ENCODE results near the gene KCNH5.

KCNH5 gene

DNA sequence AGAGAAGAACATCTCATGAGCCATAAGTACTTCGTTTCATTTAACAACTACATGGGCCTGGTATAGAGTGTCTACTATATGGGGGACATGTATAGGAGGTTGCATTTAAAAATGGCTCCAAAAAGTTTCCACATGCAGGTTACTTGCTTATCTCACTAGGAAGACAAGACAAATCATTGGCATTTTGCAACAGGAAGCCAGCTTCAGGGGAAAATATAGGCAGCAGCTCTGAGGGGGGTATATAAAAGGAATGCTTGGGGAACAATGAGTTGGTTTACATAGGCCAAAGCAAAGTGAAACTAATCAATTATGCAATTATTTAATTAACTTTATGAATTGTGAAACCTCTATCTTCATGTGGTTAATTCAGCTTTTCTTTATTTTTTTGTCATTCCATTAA lies 225.3 kb downstream of the KCNH5 start:
- Histone ChIP-seq H3K4me3 (ENCODE audit: low read depth, low read length, poor library complexity, severe bottlenecking) (no peak overlapping the region), H3F3A (ENCODE audit: insufficient read depth, low read length) (no peaks in the 10 kb centered on the region), H3K9me2 (ENCODE audit: low read depth, low read length) (no peaks in the 10 kb centered on the region), H3K4me2 (ENCODE audit: low read length) (no peak overlapping the region), H3K36me3 (ENCODE audit: insufficient read depth, low read length) (no peaks in the 10 kb centered on the region), H3K4me1 (ENCODE audit: insufficient read depth, low read length, severe bottlenecking) (no peaks in the 10 kb centered on the region), H4K20me1 (ENCODE audit: insufficient read depth, low read length) (no peaks in the 10 kb centered on the region), H3K27ac (ENCODE audit: low read depth, low read length, poor library complexity, severe bottlenecking) (no peak overlapping the region), H2AFZ (ENCODE audit: low read length) (no peak overlapping the region), H3K9ac (ENCODE audit: low read length) (no peak overlapping the region), H3K27me3 (ENCODE audit: insufficient read depth, low read length) (no peaks in the 10 kb centered on the region), H3K79me2 (ENCODE audit: insufficient read depth, low read length) (no peaks in the 10 kb centered on the region), H3K9me3 (ENCODE audit: low read length) (no peaks in the 10 kb centered on the region)
- TF ChIP-seq EZH2 (IDR thresholded peaks at IDR 0.05; ENCODE audit: borderline replicate concordance, low read length), result no peak
- TF ChIP-seq, protein P1, sequence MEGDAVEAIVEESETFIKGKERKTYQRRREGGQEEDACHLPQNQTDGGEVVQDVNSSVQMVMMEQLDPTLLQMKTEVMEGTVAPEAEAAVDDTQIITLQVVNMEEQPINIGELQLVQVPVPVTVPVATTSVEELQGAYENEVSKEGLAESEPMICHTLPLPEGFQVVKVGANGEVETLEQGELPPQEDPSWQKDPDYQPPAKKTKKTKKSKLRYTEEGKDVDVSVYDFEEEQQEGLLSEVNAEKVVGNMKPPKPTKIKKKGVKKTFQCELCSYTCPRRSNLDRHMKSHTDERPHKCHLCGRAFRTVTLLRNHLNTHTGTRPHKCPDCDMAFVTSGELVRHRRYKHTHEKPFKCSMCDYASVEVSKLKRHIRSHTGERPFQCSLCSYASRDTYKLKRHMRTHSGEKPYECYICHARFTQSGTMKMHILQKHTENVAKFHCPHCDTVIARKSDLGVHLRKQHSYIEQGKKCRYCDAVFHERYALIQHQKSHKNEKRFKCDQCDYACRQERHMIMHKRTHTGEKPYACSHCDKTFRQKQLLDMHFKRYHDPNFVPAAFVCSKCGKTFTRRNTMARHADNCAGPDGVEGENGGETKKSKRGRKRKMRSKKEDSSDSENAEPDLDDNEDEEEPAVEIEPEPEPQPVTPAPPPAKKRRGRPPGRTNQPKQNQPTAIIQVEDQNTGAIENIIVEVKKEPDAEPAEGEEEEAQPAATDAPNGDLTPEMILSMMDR (IDR thresholded peaks at IDR 0.05; ENCODE audit: low read length), result no peak

DNA sequence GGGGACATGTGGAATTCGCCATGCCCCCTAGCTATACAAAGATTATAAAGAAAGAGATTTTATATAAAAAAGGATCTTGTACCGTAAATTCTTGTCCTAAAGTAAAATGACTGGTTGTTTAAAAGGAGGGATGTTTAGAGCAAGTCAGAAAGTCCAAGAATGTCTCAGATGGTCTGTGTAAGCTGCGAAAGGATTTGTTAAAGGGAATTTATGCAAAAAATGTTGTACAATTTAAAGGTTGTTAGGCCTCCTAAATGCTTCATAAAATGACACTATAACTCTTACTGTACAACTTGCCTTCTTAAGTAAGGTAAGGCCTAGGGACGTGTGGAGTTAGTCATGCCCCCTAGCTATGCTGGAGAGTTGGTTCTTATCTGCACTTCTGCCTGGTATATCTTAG lies 237.6 kb downstream of the KCNH5 start:
- no peak overlapping the region for H2AFZ ChIP-seq (ENCODE audit: low read length)
- H3K4me1 ChIP-seq (ENCODE audit: insufficient read depth, low read length, severe bottlenecking), result no peaks in the 10 kb centered on the region
- no peak overlapping the region for H3K4me2 ChIP-seq (ENCODE audit: low read length)
- TF ChIP-seq EZH2 (IDR thresholded peaks at IDR 0.05; ENCODE audit: borderline replicate concordance, low read length), result no peak
- TF ChIP-seq, protein P1 (IDR thresholded peaks at IDR 0.05; ENCODE audit: low read length), result no peak
- no peak overlapping the region for H3K9ac ChIP-seq (ENCODE audit: low read length)
- no peaks in the 10 kb centered on the region for H3K36me3 ChIP-seq (ENCODE audit: insufficient read depth, low read length)
- no peaks in the 10 kb centered on the region for H3K9me2 ChIP-seq (ENCODE audit: low read depth, low read length)
- H3F3A ChIP-seq (ENCODE audit: insufficient read depth, low read length), result no peaks in the 10 kb centered on the region
- no peaks in the 10 kb centered on the region for H3K79me2 ChIP-seq (ENCODE audit: insufficient read depth, low read length)
- no peak overlapping the region for H3K4me3 ChIP-seq (ENCODE audit: low read depth, low read length, poor library complexity, severe bottlenecking)
- H3K9me3 ChIP-seq (ENCODE audit: low read length), result 0 out of 2 replicates have a peak, but pooled peaks cover 4% of the 10 kb centered on the region
- H4K20me1 ChIP-seq (ENCODE audit: insufficient read depth, low read length), result no peaks in the 10 kb centered on the region
- H3K27me3 ChIP-seq (ENCODE audit: insufficient read depth, low read length), result no peaks in the 10 kb centered on the region
- H3K27ac ChIP-seq (ENCODE audit: low read depth, low read length, poor library complexity, severe bottlenecking), result no peak overlapping the region

DNA sequence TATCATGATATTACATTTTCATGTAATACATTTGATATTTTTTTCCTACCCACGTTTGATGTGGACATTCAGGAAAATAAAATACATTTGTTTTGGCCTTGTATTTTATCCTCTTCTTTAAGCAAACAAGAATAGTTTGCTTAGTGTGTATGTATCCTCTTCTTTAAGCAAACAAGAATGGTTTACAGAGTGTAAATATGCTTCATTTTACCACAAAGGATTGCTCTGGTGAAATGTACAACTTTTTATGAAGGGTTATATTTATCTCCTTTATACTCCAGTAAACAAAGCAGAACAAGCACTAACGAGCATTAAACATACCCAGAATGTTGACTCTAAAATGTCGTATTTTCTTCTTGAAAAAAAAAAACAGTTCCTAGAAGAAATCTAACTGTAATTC lies 244.7 kb downstream of the KCNH5 start:
- H3K9me2 ChIP-seq (ENCODE audit: low read depth, low read length), result no peaks in the 10 kb centered on the region
- H3F3A ChIP-seq (ENCODE audit: insufficient read depth, low read length), result no peaks in the 10 kb centered on the region
- no peak overlapping the region for H3K4me3 ChIP-seq (ENCODE audit: low read depth, low read length, poor library complexity, severe bottlenecking)
- H2AFZ ChIP-seq (ENCODE audit: low read length), result no peak overlapping the region
- no peaks in the 10 kb centered on the region for H3K9me3 ChIP-seq (ENCODE audit: low read length)
- no peak for TF ChIP-seq EZH2 (IDR thresholded peaks at IDR 0.05; ENCODE audit: borderline replicate concordance, low read length)
- TF ChIP-seq, protein P1 (IDR thresholded peaks at IDR 0.05; ENCODE audit: low read length), result no peak
- no peak overlapping the region for H3K4me2 ChIP-seq (ENCODE audit: low read length)
- H3K27ac ChIP-seq (ENCODE audit: low read depth, low read length, poor library complexity, severe bottlenecking), result no peak overlapping the region
- H3K27me3 ChIP-seq (ENCODE audit: insufficient read depth, low read length), result no peaks in the 10 kb centered on the region
- no peaks in the 10 kb centered on the region for H3K36me3 ChIP-seq (ENCODE audit: insufficient read depth, low read length)
- no peak overlapping the region for H3K9ac ChIP-seq (ENCODE audit: low read length)
- H4K20me1 ChIP-seq (ENCODE audit: insufficient read depth, low read length), result no peaks in the 10 kb centered on the region
- H3K79me2 ChIP-seq (ENCODE audit: insufficient read depth, low read length), result no peaks in the 10 kb centered on the region
- no peaks in the 10 kb centered on the region for H3K4me1 ChIP-seq (ENCODE audit: insufficient read depth, low read length, severe bottlenecking)
